HG02852 (cell line): ENCODE measurements around the gene KISS1R.
"Not testable (repeated sequence)": the region's sequence is repeated elsewhere in the genome, so short reads cannot be mapped to it uniquely, and the experiment has no call there.

Source experiments
- ATAC-seq: cut with Tn5 transposase; IDR thresholded peaks from one replicate; pipeline ENCODE4 v1.9.1; 2021; ENCODE audit warnings: mild to moderate bottlenecking, moderate library complexity; ENCODE audit not compliant: unreplicated experiment

The KISS1R gene

DNA sequence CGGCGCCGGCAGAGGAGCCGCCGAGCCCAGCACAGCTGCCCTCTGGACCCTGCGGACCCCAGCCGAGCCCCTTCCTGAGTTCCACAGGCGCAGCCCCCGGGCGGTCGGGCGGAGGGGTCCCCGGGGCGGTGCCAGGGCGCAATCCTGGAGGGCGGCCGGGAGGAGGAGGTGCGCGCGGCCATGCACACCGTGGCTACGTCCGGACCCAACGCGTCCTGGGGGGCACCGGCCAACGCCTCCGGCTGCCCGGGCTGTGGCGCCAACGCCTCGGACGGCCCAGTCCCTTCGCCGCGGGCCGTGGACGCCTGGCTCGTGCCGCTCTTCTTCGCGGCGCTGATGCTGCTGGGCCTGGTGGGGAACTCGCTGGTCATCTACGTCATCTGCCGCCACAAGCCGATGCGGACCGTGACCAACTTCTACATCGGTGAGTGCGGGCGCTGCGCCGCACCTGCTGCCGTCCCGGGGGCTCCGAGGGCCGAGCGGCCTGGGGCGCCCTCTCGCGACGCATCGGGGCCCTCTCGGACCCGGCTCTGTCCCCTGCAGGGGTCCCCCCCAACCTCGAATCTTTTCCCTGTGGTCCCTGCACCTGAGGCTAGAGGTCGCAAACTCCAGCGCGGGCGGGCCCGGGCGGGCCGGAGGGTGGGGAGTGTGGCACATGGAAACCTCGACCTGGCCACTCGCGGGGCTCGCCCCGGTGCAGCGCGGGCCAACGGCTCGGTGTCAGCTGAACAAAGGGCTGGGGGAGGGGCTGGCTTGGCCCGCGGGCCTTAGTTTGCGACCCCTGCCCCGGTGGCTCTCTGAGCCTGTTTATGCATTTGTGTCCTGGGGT is at the start of gene KISS1R:
KISS1R (plus strand) TSS at position 11 of the 829 bp plus-strand sequence; CDS start at position 181, 170 bp downstream.
- ATAC-seq, result no peak

- ATAC-seq, result no peak
These were observed 49.2 kb upstream of the KISS1R start for GRCh38 chr19:867855-868457.

DNA sequence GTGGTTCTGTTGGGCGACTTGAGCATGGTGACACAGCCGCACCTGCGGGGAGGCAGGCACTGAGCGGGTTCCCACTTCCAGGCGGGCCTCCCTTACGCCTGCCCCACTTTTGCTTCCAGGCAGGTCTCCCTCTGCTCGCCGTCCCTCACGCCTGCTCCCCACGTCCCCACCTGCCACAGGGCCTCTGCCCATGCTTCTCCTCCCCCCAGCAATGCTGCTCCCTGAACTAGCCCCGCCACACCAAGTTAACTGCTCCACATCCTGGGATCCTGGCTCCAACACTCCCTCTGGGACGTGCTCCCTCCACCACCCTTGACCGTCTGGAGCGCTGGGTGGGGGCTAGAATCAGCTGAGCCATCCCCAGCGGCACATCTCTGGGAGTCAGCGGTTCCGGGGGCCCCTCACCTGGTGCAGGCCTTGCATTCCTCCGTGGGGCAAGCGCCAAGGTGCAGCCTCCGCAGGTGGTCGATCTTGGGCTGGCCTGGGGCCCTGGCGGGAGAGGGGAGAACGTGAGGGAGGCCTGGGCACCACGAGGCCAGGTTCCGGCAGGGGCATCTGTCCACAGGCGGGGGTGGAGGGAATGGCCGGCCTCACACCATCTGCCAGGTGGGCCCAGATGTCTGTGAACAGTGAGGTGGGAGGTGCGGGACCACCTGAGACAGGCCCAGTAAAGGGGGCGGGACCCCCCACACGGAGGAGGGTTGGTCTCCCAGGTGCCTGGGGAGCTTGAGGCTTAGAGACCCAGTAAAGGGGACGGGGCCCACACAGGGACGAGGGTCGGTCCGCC is 48.5 kb upstream of the KISS1R start:
- ATAC-seq, result no peak

GRCh38 chr19:869245-870177 is 47.6 kb upstream of the KISS1R start:
- ATAC-seq, result no peak

- no peak for ATAC-seq
These were observed 46.8 kb upstream of the KISS1R start for GRCh38 chr19:870314-870713.

GRCh38 chr19:870963-871401 is 46.2 kb upstream of the KISS1R start:
- no peak for ATAC-seq

DNA sequence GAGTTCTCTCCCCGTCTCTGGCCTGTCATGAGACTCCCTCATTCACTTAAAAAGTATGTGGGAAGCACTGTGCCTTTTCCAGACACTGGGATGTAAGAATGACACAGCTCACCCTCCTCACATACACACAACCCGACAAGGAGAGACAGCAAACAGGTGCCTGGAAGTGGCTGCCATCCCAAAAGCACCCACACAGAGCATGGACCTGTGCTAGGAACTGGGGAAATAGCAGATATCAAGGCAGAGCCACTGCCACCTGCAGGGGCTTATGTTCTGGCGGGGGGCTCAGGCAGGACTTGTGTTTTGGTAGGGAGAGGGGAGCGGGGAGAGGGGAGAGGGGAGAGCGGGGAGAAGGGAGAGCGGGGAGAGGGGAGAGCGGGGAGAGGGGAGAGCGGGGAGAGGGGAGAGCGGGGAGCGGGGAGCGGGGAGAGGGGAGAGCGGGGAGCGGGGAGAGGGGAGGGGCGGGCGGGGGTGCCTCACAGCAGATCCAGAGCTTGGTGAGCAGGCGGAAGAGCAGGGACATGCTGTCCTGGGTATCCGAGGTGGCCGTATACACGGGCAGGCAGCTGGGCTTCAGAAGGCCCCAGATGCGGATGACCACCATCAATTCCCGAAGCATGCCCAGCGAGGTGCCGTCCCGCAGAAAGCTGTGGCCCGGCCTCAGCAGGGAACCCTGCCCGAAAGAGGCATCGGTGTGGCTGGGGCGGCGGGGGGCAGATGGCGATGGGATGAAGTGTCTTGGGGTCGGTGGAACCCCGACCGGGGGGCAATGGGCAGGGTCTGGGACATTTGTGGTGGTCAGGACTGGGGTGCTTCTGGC is 45.5 kb upstream of the KISS1R start:
- ATAC-seq, result no peak

DNA sequence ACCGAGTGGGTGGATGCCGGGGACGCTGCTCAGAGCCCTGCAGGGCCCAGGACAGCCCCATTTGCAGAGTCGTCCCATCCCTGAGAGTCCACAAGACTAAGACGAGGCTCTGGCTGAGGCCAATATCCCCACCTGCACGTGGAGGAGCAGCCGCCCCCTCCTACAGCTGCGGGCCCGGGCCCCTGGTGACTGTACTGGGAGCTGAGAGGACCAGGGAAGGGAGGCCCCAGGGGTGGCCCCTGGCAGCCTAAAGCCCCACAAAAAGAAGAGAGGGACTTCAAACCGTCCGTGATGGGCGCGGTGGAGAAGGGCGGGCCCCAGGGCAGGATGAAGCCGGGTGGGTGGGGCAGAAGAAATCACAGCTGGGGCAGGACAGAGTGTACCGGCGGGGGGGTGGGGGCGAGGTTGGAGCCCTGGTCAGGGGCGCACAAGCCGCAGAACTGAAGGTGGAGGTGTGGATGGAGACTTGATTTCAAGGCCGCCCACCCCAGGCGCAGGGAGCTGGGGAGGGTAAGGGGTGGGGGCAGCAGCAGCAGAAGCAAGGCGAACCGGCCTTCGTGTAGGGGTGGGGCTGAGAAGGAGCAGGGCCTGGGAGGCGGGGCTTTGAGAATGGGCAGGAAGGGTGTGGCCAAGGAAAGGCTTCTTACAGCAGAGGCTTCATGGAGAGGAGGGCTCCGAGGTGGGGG is 44.7 kb upstream of the KISS1R start:
- no peak for ATAC-seq

GRCh38 chr19:873084-873483 is 44.0 kb upstream of the KISS1R start:
- ATAC-seq, result no peak

DNA sequence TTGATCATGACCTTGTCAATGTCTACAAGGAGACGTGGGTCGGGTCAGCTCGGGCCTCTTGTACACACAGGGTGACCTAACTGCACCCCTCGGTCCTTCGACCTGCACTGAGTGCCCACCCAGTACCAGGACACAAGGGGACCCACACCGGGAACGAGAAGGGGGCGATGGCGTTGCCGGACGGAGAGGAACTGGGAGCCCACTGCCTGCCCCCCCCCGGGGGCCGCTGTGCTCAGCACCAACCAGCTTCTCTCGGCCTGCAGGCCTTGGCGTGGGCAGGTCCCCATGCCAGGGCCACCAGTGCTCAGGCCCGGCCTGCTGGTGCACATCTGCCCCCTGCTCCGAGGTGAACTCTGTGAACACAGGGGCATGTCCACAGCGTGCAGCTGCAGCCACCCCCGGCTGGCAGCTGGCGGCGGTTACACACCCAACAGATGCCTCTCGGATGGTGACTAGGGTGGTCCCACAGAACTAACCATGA is 43.5 kb upstream of the KISS1R start:
- no peak for ATAC-seq

DNA sequence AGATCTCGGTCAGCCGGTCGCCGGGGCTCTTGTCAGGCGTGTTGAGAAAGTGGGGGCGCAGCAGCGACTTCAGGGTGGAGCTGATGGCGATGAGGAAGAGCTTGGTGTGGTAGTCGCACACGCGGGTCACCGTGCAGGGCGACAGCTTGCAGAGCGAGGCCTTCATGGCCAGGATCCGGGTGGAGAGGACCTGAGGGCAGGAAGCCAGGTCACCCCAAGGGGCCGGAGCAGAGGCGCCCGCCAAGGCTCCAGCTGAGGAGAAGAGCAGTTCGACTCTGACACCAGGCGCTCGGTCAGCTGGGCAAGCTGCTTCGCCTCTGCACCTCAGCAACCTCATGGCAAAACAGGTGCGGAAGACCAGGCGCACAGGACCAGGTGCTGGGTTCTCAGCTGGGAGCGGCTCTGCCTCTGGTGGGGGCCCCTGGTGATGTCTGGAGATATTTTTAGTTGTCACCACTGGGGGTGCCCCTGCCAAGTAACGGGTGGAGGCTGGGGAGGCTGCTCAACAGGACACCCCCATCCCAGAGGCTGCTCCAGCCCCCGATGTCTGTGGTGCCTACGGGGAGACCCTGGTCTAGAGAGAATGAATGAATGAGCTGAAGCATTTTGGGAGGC is 41.8 kb upstream of the KISS1R start:
- no peak for ATAC-seq

- no peak for ATAC-seq
These were observed 41.0 kb upstream of the KISS1R start for GRCh38 chr19:876089-876488.

GRCh38 chr19:876780-877314 is 40.3 kb upstream of the KISS1R start:
- ATAC-seq, result no peak

GRCh38 chr19:877992-878660 is 39.0 kb upstream of the KISS1R start:
- not testable (repeated sequence) for ATAC-seq

- ATAC-seq, result not testable (repeated sequence)
These were observed 38.2 kb upstream of the KISS1R start for GRCh38 chr19:878751-879561.

DNA sequence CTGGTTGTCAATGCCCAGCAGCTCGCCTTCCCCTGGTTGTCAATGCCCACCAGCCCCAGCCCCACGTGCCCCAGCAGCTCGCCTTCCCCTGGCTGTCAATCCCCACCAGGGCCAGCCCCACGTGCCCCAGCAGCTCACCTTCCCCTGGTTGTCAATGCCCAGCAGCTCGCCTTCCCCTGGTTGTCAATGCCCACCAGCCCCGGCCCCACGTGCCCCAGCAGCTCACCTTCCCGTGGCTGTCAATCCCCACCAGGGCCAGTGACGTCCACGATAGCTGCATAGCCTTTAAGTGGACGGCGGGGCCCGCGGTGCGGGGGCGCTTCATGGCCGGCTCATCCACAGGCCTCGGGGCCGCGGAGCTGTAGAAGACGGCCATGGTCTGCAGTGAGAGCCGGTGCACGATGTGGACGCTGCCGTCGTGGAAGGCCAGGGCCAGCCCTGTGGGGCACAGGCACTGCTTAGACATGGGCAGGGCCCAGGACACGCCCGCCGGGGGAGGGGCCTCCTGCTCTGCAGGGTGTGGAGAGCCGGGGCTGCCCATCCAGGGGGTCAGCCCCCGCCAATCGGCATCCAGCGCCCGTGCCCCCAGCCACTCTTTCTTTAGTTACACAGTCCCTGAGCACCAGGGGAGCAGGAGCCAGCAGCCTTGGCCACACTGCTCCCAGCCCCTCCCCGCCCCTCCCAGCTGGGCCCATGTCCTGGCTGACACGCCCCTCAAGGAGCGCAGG is 37.3 kb upstream of the KISS1R start:
- ATAC-seq, result no peak
